HG03354 (cell line): ENCODE measurements around the gene NUDCD3.

ENCODE experiments used
- ATAC-seq: cut with Tn5 transposase; IDR thresholded peaks from one replicate; pipeline ENCODE4 v1.9.1; 2021; ENCODE audit warnings: mild to moderate bottlenecking; ENCODE audit not compliant: unreplicated experiment, poor library complexity, severe bottlenecking

The NUDCD3 gene

GRCh38 chr7:44411306-44411705 is 79.2 kb downstream of the NUDCD3 start:
- ATAC-seq = no peak

GRCh38 chr7:44408596-44408995 is 81.9 kb downstream of the NUDCD3 start:
- no peak for ATAC-seq

GRCh38 chr7:44403775-44404174 is 86.7 kb downstream of the NUDCD3 start:
- ATAC-seq = no peak

GRCh38 chr7:44403176-44403759 is 87.2 kb downstream of the NUDCD3 start:
- no peak for ATAC-seq

GRCh38 chr7:44402401-44403060 is 87.9 kb downstream of the NUDCD3 start:
- ATAC-seq = no peak

GRCh38 chr7:44401692-44402091 is 88.8 kb downstream of the NUDCD3 start:
- no peak for ATAC-seq

GRCh38 chr7:44400033-44400511 is 90.4 kb downstream of the NUDCD3 start:
- no peak for ATAC-seq

GRCh38 chr7:44398953-44399574 is 91.4 kb downstream of the NUDCD3 start:
- no peak for ATAC-seq

GRCh38 chr7:44398511-44398911 is 91.9 kb downstream of the NUDCD3 start:
- ATAC-seq = no peak

GRCh38 chr7:44396931-44397545 is 93.4 kb downstream of the NUDCD3 start:
- ATAC-seq = no peak

GRCh38 chr7:44396496-44396895 is 94.0 kb downstream of the NUDCD3 start:
- no peak for ATAC-seq

- no peak for ATAC-seq
Observed at GRCh38 chr7:44395067-44395466, 95.4 kb downstream of the NUDCD3 start.

GRCh38 chr7:44394636-44395035 is 95.8 kb downstream of the NUDCD3 start:
- no peak for ATAC-seq

GRCh38 chr7:44394112-44394447 is 96.4 kb downstream of the NUDCD3 start:
- ATAC-seq = no peak

GRCh38 chr7:44393238-44394111 is 97.0 kb downstream of the NUDCD3 start:
- no peak for ATAC-seq

GRCh38 chr7:44392618-44393010 is 97.8 kb downstream of the NUDCD3 start:
- no peak for ATAC-seq

- no peak for ATAC-seq
Observed at GRCh38 chr7:44391746-44392617, 98.5 kb downstream of the NUDCD3 start.

- no peak for ATAC-seq
Observed at GRCh38 chr7:44391171-44391570, 99.3 kb downstream of the NUDCD3 start.

- ATAC-seq = no peak
Observed at GRCh38 chr7:44390701-44391100, 99.8 kb downstream of the NUDCD3 start.
